A549 (cell line): ENCODE data around the gene SYT6. TPM values are rescaled to one million over a fixed set of nuclear protein-coding genes. Genes with fewer than 3 reads are reported as not detected.
"Not testable (repeated sequence)": the region's sequence is repeated elsewhere in the genome, so short reads cannot be mapped to it uniquely, and the experiment has no call there.

ENCODE experiments used
- ATAC-seq, 2 experiments: fragments of 200-7000 bp in 1 of 2; fragments of >200 bp in 1 of 2; cut with Nextera tagmentation in 1 of 2; cut with Tn5 transposase in 1 of 2; 3 replicates each; pipeline versions ENCODE4 v1.8.0 to v1.9.1; 2018 to 2020; ENCODE audit warnings: mild to moderate bottlenecking in 1 of 2, moderate library complexity in 1 of 2
- CTCF ChIA-PET: fragments of 300-600 bp; sonication (Branson Sonifier 250); formaldehyde crosslinking; extraction: SDS; loops from one replicate; lab custom pipeline; 2021; ENCODE audit warnings: antibody characterized with exemption, inconsistent platforms; lab: Yijun Ruan, JAX
- POLR2A ChIA-PET: fragments of 350-600 bp; formaldehyde crosslinking; extraction: SDS; loops from one replicate; lab custom pipeline; 2021; ENCODE audit warnings: antibody characterized with exemption, inconsistent platforms; lab: Yijun Ruan, JAX
- DNase-seq, 2 experiments: peaks; one replicate each; pipeline versions ENCODE4 v3.0.0 to v3.0.0-alpha.2; 2011 to 2016; ENCODE audit warnings: low read depth in 1 of 2, low spot score in 1 of 2
- FAIRE-seq: peaks from 2 replicates; lab custom pipeline; 2011; peaks lifted over from hg19 to GRCh38; lab: Jason Lieb, UNC
- H3K27ac ChIP-seq, 2 experiments: fragments of >200 bp; sonication (Bioruptor Twin); formaldehyde crosslinking; 3 replicates each; pipeline ENCODE4 v1.5.1; 2016 to 2017
- H3K4me1 ChIP-seq: fragments of >200 bp; sonication (Bioruptor Twin); formaldehyde crosslinking; 3 replicates; pipeline ENCODE4 v1.6.1; 2016
- H3K4me2 ChIP-seq: fragments of >200 bp; sonication (Bioruptor Twin); formaldehyde crosslinking; 3 replicates; pipeline ENCODE4 v1.6.1; 2016
- H3K4me3 ChIP-seq: fragments of >200 bp; sonication (Bioruptor Twin); formaldehyde crosslinking; 3 replicates; pipeline ENCODE4 v1.5.1; 2016
- H3K9me3 ChIP-seq: fragments of >200 bp; sonication (Bioruptor Twin); formaldehyde crosslinking; 3 replicates; pipeline ENCODE4 v1.6.1; 2016
- CBX2 ChIP-seq: fragments of 200-600 bp; sonication (generic); IDR thresholded peaks from 2 replicates; pipeline ENCODE4 v1.6.1; 2016; ENCODE audit warnings: low read depth, mild to moderate bottlenecking, borderline replicate concordance
- CHD2 ChIP-seq: fragments of 150-350 bp; IDR thresholded peaks from 2 replicates; pipeline ENCODE4 v1.6.1; 2014; ENCODE audit warnings: low read length; ENCODE audit not compliant: partially characterized antibody
- HDAC2 ChIP-seq: fragments of 200-600 bp; sonication (generic); IDR thresholded peaks from 2 replicates; pipeline ENCODE4 v1.6.1; 2016
- HEYL ChIP-seq: fragments of 250-450 bp; sonication (Bioruptor Pico); IDR thresholded peaks from 2 replicates; pipeline ENCODE4 v1.8.0; 2021; ENCODE audit warnings: mild to moderate bottlenecking, moderate library complexity
- HMGXB4 ChIP-seq: fragments of 250-450 bp; sonication (Bioruptor Pico); IDR thresholded peaks from 2 replicates; pipeline ENCODE4 v1.5.0; 2021; ENCODE audit warnings: mild to moderate bottlenecking, moderate library complexity, borderline replicate concordance
- JUN ChIP-seq, 2 experiments: fragments of >200 bp; sonication (Bioruptor Twin); formaldehyde crosslinking; IDR thresholded peaks; 2 replicates in 1 of 2; 3 replicates in 1 of 2; pipeline ENCODE4 v1.6.1; 2016 to 2017
- JUNB ChIP-seq: fragments of >200 bp; sonication (Bioruptor Twin); formaldehyde crosslinking; IDR thresholded peaks from 2 replicates; pipeline ENCODE4 v1.6.1; 2016
- KDM5A ChIP-seq: fragments of 200-600 bp; sonication (generic); IDR thresholded peaks from 2 replicates; pipeline ENCODE4 v1.6.1; 2016; ENCODE audit warnings: antibody characterized with exemption, mild to moderate bottlenecking
- MAZ ChIP-seq: fragments of 150-350 bp; IDR thresholded peaks from 2 replicates; pipeline ENCODE4 v1.6.1; 2014; ENCODE audit warnings: antibody characterized with exemption, low read depth, low read length, borderline replicate concordance
- NFE2L2 ChIP-seq: fragments of 150-350 bp; conservative IDR thresholded peaks from 2 replicates; pipeline ENCODE4 v1.6.1; 2014; ENCODE audit warnings: low read length
- NR3C1 ChIP-seq: fragments of >200 bp; sonication (Bioruptor Twin); formaldehyde crosslinking; IDR thresholded peaks from 3 replicates; pipeline ENCODE4 v1.6.1; 2017
- PHF8 ChIP-seq: fragments of 200-600 bp; sonication (generic); IDR thresholded peaks from 2 replicates; pipeline ENCODE4 v1.6.1; 2016; ENCODE audit warnings: low read depth, mild to moderate bottlenecking, antibody characterized with exemption, moderate library complexity, borderline replicate concordance
- POLR2AphosphoS2 ChIP-seq: conservative IDR thresholded peaks from 2 replicates; pipeline ENCODE4 v1.6.1; 2012; ENCODE audit warnings: low read length, improper control_type of control experiment, inconsistent platforms
- RNF2 ChIP-seq: fragments of 200-600 bp; sonication (generic); IDR thresholded peaks from 2 replicates; pipeline ENCODE4 v1.6.1; 2016; ENCODE audit warnings: low read depth, mild to moderate bottlenecking, antibody characterized with exemption, moderate library complexity, borderline replicate concordance
- SMC3 ChIP-seq: fragments of >200 bp; sonication (Bioruptor Twin); formaldehyde crosslinking; IDR thresholded peaks from 3 replicates; pipeline ENCODE4 v1.6.1; 2018; ENCODE audit warnings: inconsistent platforms
- SREBF2 ChIP-seq: fragments of 450-650 bp; IDR thresholded peaks from 2 replicates; pipeline ENCODE4 v1.6.1; 2014; ENCODE audit warnings: mild to moderate bottlenecking, moderate library complexity
- TFCP2L1 ChIP-seq: fragments of 250-450 bp; sonication (Bioruptor Pico); IDR thresholded peaks from 2 replicates; pipeline ENCODE4 v1.5.0; 2021; ENCODE audit warnings: mild to moderate bottlenecking
- TP53 ChIP-seq: fragments of 250-450 bp; sonication (Bioruptor Pico); IDR thresholded peaks from 2 replicates; pipeline ENCODE4 v1.5.0; 2021; ENCODE audit warnings: mild to moderate bottlenecking, moderate library complexity
- USF2 ChIP-seq: fragments of 450-650 bp; IDR thresholded peaks from 2 replicates; pipeline ENCODE4 v1.6.1; 2014; ENCODE audit warnings: antibody characterized with exemption
- ZNF302 ChIP-seq: fragments of 250-450 bp; sonication (Bioruptor Pico); IDR thresholded peaks from 2 replicates; pipeline ENCODE4 v1.9.0; 2021; ENCODE audit warnings: inconsistent platforms, mild to moderate bottlenecking, moderate library complexity
- WGBS: methylation state at CpG from one replicate; pipeline ENCODE4 v1.1.6; 2017; ENCODE audit errors: missing lambda C conversion rate; 5-methylcytosine and 5-hydroxymethylcytosine counted together
- polyA plus RNA-seq, 4 experiments: library from polyadenylated mRNA; depleted of rRNA in 3 of 4; stranded (reverse); fragments of >200 nt; fragmentation: RNase III in 1 of 4; extraction: RNeasy Plus Mini Kit Qiagen cat#74134 plus additional on column Dnase treatment in 1 of 4; gene quantifications; 2 replicates in 3 of 4; 3 replicates in 1 of 4; pipeline ENCODE4 v1.2.3, GENCODE V29; 2011 to 2017

SYT6 gene
- polyA plus RNA-seq, 2 of the 4 experiments (the other 2 are of a cell fraction): 0.57 to 1.1 TPM

- Histone ChIP-seq H3K4me2 (no peak overlapping the region), H3K4me3 (no peak overlapping the region), H3K4me1 (no peaks in the 10 kb centered on the region), H3K27ac (no peak overlapping the region), H3K9me3 (no peaks in the 10 kb centered on the region)
- ChIA-PET POLR2A (no interaction called here), CTCF (interaction anchor here (1.0 to 1.1 kb wide), 2 partner anchors 29 to 91 kb away, joined by 3 read pairs; partner anchors contain the start of gene SYT6)
- DNase-seq (no peak), FAIRE-seq (no peak), ATAC-seq (no peak)
- TF ChIP-seq HMGXB4: no peak
- no peak for TF ChIP-seq ZNF302
- TF ChIP-seq JUNB: no peak
- no peak for TF ChIP-seq NR3C1
- TF ChIP-seq HDAC2: no peak
- TF ChIP-seq MAZ: no peak
- no peak for TF ChIP-seq POLR2AphosphoS2
- 62% methylated on average over 8 of the region's 8 CpGs for WGBS
These were observed 91.1 kb downstream of the SYT6 start for GRCh38 chr1:114062477-114063099.

- Histone ChIP-seq H3K27ac (no peak overlapping the region), H3K4me3 (no peak overlapping the region)
- CTCF ChIA-PET: no interaction called here
- WGBS: 0% methylated on average over 1 of the region's 1 CpG
- no peak for ATAC-seq
- TF ChIP-seq HEYL (CRISPR knock-in tag): no peak
- TF ChIP-seq CBX2: no peak
- no peak for TF ChIP-seq JUN (IDR thresholded peaks at IDR 0.05)
- no peak for TF ChIP-seq SREBF2
- TF ChIP-seq PHF8: no peak
- TF ChIP-seq CHD2: no peak
- no peak for TF ChIP-seq TFCP2L1 (CRISPR knock-in tag)
- TF ChIP-seq RNF2: no peak
- TF ChIP-seq USF2: no peak
- no peak for TF ChIP-seq KDM5A
- no peak for TF ChIP-seq TP53
- no peak for TF ChIP-seq NFE2L2
- TF ChIP-seq MAZ: no peak
- TF ChIP-seq SMC3: no peak
- TF ChIP-seq, all 56 proteins: peak for 0
- DNase-seq (no peak), FAIRE-seq (no peak)
- H3K9me3 ChIP-seq: no peaks in the 10 kb centered on the region
- POLR2A ChIA-PET: no interaction called here
- H3K4me2 ChIP-seq: no peak overlapping the region
- H3K4me1 ChIP-seq: no peaks in the 10 kb centered on the region
These were observed 92.4 kb downstream of the SYT6 start for GRCh38 chr1:114061121-114061830.

- CTCF ChIA-PET: not testable (repeated sequence)
These were observed 95.4 kb downstream of the SYT6 start for GRCh38 chr1:114058236-114058635.

More at GRCh38 chr1:114058236-114058635, 95.4 kb downstream of the SYT6 start:
- H3K4me2 ChIP-seq, DNase-seq, H3K27ac ChIP-seq, H3K9me3 ChIP-seq, H3K4me1 ChIP-seq, H3K4me3 ChIP-seq, POLR2A ChIA-PET, FAIRE-seq, ATAC-seq: not testable (repeated sequence)
- WGBS: 36% methylated on average over 6 of the region's 6 CpGs
